SK-N-SH (cell line): ENCODE measurements around the gene PLD6. TPM values are rescaled to one million over a fixed set of nuclear protein-coding genes. Genes with fewer than 3 reads are reported as not detected.

Experiments
- CTCF ChIA-PET: fragments of 300-600, 350-600 bp; formaldehyde crosslinking; extraction: SDS; loops from one replicate; lab custom pipeline; 2021; lab: Yijun Ruan, JAX
- POLR2A ChIA-PET: fragments of 350-600 bp; sonication (Branson Sonifier 250); formaldehyde crosslinking; extraction: SDS; loops from one replicate; lab custom pipeline; 2020; ENCODE audit warnings: antibody characterized with exemption, inconsistent platforms; lab: Yijun Ruan, JAX
- DNase-seq: peaks from one replicate; pipeline ENCODE4 v3.0.0; 2012
- H2AFZ ChIP-seq: fragments of 200-600 bp; sonication (generic); 2 replicates; pipeline ENCODE4 v1.8.1; 2016; ENCODE audit warnings: antibody characterized with exemption, mild to moderate bottlenecking, low read depth
- H3F3A ChIP-seq: fragments of 200-600 bp; sonication (generic); replicated peaks from 2 replicates; pipeline ENCODE3; 2016; ENCODE audit warnings: antibody characterized with exemption, mild to moderate bottlenecking; ENCODE audit not compliant: insufficient read depth
- H3K27ac ChIP-seq, 2 experiments: fragments of 200-500 bp in 1 of 2; fragments of 200-600 bp in 1 of 2; sonication (Bioruptor generic) in 1 of 2; sonication (generic), shearing (Covaris generic) in 1 of 2; 2 replicates each; pipeline versions ENCODE4 v1.5.1 to v1.6.1; 2014 to 2016; ENCODE audit warnings: low read depth in 2 of 2, inconsistent platforms in 1 of 2, low read length in 1 of 2, mild to moderate bottlenecking in 1 of 2, mixed read lengths in 1 of 2
- H3K27me3 ChIP-seq: fragments of 200-600 bp; sonication (generic), shearing (Covaris generic); 2 replicates; pipeline ENCODE4 v1.6.1; 2016; ENCODE audit warnings: mixed run types; ENCODE audit not compliant: insufficient read depth
- H3K36me3 ChIP-seq, 2 experiments: fragments of 200-500 bp in 1 of 2; fragments of 200-600 bp in 1 of 2; sonication (Bioruptor generic) in 1 of 2; sonication (generic) in 1 of 2; replicated peaks in 1 of 2; 2 replicates each; pipeline versions ENCODE3 to v1.5.1; 2014 to 2016; ENCODE audit warnings: low read length in 1 of 2, mild to moderate bottlenecking in 1 of 2; ENCODE audit not compliant: insufficient read depth in 2 of 2, control insufficient read depth in 1 of 2
- H3K4me1 ChIP-seq, 2 experiments: fragments of 200-500 bp in 1 of 2; fragments of 200-600 bp in 1 of 2; sonication (Bioruptor generic) in 1 of 2; sonication (generic), shearing (Covaris generic) in 1 of 2; 2 replicates each; pipeline versions ENCODE4 v1.5.1 to v1.6.1; 2014 to 2016; ENCODE audit warnings: low read depth in 1 of 2, low read length in 1 of 2, mixed run types in 1 of 2; ENCODE audit not compliant: insufficient read depth in 2 of 2, control insufficient read depth in 1 of 2
- H3K4me2 ChIP-seq: fragments of 200-600 bp; sonication (generic), shearing (Covaris generic); 2 replicates; pipeline ENCODE4 v1.6.1; 2017; ENCODE audit warnings: mixed run types
- H3K4me3 ChIP-seq, 2 experiments: fragments of 200-500 bp in 1 of 2; fragments of 200-600 bp in 1 of 2; sonication (Bioruptor generic) in 1 of 2; sonication (generic), shearing (Covaris generic) in 1 of 2; 2 replicates each; pipeline versions ENCODE4 v1.5.1 to v1.8.1; 2014 to 2016; ENCODE audit warnings: low read depth in 2 of 2, inconsistent platforms in 1 of 2, low read length in 1 of 2, mild to moderate bottlenecking in 1 of 2, mixed read lengths in 1 of 2, moderate library complexity in 1 of 2
- H3K79me2 ChIP-seq: fragments of 200-600 bp; sonication (generic); 2 replicates; pipeline ENCODE4 v1.8.1; 2017; ENCODE audit warnings: mild to moderate bottlenecking; ENCODE audit not compliant: insufficient read depth
- H3K9ac ChIP-seq: fragments of 200-600 bp; sonication (generic); 2 replicates; pipeline ENCODE4 v1.6.1; 2017; ENCODE audit warnings: mixed run types
- H3K9me2 ChIP-seq: fragments of 200-600 bp; sonication (generic); 2 replicates; pipeline ENCODE4 v1.6.1; 2017; ENCODE audit warnings: mixed run types
- H3K9me3 ChIP-seq: fragments of 200-600 bp; sonication (generic); 2 replicates; pipeline ENCODE4 v1.6.1; 2017; ENCODE audit warnings: mixed run types, mild to moderate bottlenecking, moderate library complexity
- H4K20me1 ChIP-seq: fragments of 200-600 bp; sonication (generic); 2 replicates; pipeline ENCODE4 v1.6.1; 2017; ENCODE audit warnings: mild to moderate bottlenecking, mixed run types; ENCODE audit not compliant: insufficient read depth
- ELF1 ChIP-seq: IDR thresholded peaks from 2 replicates; pipeline ENCODE4 v1.4.0; 2012
- FOSL2 ChIP-seq: IDR thresholded peaks from 2 replicates; pipeline ENCODE4 v1.4.0; 2012; ENCODE audit warnings: low read depth, mild to moderate bottlenecking, moderate library complexity, borderline replicate concordance
- FOXM1 ChIP-seq: IDR thresholded peaks from 2 replicates; pipeline ENCODE4 v1.4.0; 2012; ENCODE audit warnings: low read depth, mild to moderate bottlenecking
- IRF3 ChIP-seq: fragments of 150-350 bp; IDR thresholded peaks from 2 replicates; pipeline ENCODE4 v1.6.1; 2016; ENCODE audit warnings: mild to moderate bottlenecking, low read depth, low read length
- MXI1 ChIP-seq: IDR thresholded peaks from 2 replicates; pipeline ENCODE4 v1.6.1; 2012; ENCODE audit warnings: mild to moderate bottlenecking, low read depth, low read length, improper control_type of control experiment
- NFIC ChIP-seq: IDR thresholded peaks from 2 replicates; pipeline ENCODE4 v1.4.0; 2012; ENCODE audit warnings: borderline replicate concordance
- NRF1 ChIP-seq: IDR thresholded peaks from 2 replicates; pipeline ENCODE4 v1.6.1; 2012; ENCODE audit warnings: low read depth, mild to moderate bottlenecking, low read length
- POLR2AphosphoS5 ChIP-seq: IDR thresholded peaks from 2 replicates; pipeline ENCODE4 v1.6.1; 2012; ENCODE audit warnings: low read depth, low read length
- RCOR1 ChIP-seq: fragments of 150-350 bp; IDR thresholded peaks from 2 replicates; pipeline ENCODE4 v1.6.1; 2017; ENCODE audit warnings: antibody characterized with exemption, low read length
- RFX5 ChIP-seq: IDR thresholded peaks from 2 replicates; pipeline ENCODE4 v1.6.1; 2012; ENCODE audit warnings: mild to moderate bottlenecking, improper control_type of control experiment, low read length
- SIN3A ChIP-seq: IDR thresholded peaks from 2 replicates; pipeline ENCODE4 v1.6.1; 2012; ENCODE audit warnings: low read depth, mild to moderate bottlenecking, low read length, moderate library complexity, borderline replicate concordance
- SMC3 ChIP-seq: IDR thresholded peaks from 2 replicates; pipeline ENCODE4 v1.6.1; 2012; ENCODE audit warnings: low read depth, low read length, improper control_type of control experiment
- TCF12 ChIP-seq: IDR thresholded peaks from 2 replicates; pipeline ENCODE4 v1.4.0; 2012
- TEAD4 ChIP-seq: IDR thresholded peaks from 2 replicates; pipeline ENCODE4 v1.4.0; 2012; ENCODE audit warnings: mild to moderate bottlenecking, borderline replicate concordance; ENCODE audit not compliant: insufficient read depth
- WGBS: methylation state at CpG from one replicate; pipeline ENCODE4 v1.1.6; 2017; ENCODE audit warnings: low lambda C conversion rate; 5-methylcytosine and 5-hydroxymethylcytosine counted together
- polyA plus RNA-seq, 3 experiments: library from polyadenylated mRNA; depleted of rRNA; stranded (reverse); fragments of >200 nt; gene quantifications; 2 replicates each; pipeline ENCODE4 v1.2.3, GENCODE V29; 2012
- TF ChIP-seq, protein P1 (sequence below): fragments of 200-600 bp; sonication (generic); IDR thresholded peaks from 2 replicates; pipeline ENCODE4 v1.6.1; 2017; ENCODE audit warnings: antibody characterized with exemption, mild to moderate bottlenecking, moderate library complexity
- TF ChIP-seq, protein P2 (sequence below): IDR thresholded peaks from 2 replicates; pipeline ENCODE4 v1.4.0; 2012; ENCODE audit warnings: low read depth, borderline replicate concordance
- TF ChIP-seq, protein P3 (sequence below): IDR thresholded peaks from 2 replicates; pipeline ENCODE4 v1.4.0; 2012; ENCODE audit warnings: low read depth

Gene PLD6
- polyA plus RNA-seq, 1 of the 3 experiments (the other 2 are of a cell fraction) = 3.7 TPM

DNA sequence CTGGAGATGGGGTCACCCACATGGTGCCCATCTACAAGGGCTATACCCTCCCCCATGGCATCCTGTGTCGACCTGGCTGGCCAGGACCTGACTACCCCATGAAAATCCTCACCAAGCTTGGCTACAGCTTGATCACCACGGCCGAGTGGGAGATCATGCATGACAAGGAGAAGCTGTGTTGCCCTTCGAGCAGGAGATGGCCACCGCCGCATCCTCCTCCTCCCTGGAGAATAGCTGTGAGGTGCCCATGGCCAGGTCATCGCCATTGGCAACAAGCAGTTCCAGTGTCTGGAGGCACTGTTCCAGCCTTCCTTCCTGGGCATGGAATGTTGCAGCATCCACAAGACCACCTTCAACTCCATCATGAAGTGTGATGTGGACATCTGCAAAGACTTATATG is 36.1 kb upstream of the PLD6 start (continued):
- no peak for TF ChIP-seq RCOR1
- TF ChIP-seq, protein P1, sequence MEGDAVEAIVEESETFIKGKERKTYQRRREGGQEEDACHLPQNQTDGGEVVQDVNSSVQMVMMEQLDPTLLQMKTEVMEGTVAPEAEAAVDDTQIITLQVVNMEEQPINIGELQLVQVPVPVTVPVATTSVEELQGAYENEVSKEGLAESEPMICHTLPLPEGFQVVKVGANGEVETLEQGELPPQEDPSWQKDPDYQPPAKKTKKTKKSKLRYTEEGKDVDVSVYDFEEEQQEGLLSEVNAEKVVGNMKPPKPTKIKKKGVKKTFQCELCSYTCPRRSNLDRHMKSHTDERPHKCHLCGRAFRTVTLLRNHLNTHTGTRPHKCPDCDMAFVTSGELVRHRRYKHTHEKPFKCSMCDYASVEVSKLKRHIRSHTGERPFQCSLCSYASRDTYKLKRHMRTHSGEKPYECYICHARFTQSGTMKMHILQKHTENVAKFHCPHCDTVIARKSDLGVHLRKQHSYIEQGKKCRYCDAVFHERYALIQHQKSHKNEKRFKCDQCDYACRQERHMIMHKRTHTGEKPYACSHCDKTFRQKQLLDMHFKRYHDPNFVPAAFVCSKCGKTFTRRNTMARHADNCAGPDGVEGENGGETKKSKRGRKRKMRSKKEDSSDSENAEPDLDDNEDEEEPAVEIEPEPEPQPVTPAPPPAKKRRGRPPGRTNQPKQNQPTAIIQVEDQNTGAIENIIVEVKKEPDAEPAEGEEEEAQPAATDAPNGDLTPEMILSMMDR = no peak
- TF ChIP-seq IRF3 = no peak

DNA sequence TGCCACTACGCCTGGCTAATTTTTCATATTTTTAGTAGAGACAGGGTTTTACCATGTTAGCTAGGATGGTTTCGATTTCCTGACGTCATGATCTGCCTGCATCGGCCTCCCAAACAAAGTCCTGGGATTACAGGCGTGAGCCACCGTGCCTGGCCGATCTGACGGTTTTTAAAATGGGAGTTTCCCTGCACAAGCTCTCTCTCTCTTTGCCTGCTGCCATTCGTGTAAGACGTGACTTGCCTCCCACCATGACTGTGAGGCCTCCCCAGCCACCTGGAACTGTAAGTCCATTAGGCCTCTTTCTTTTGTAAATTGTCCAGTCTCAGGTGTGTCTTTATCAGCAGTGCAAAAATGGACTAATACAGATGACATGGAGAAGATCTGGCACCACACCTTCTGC is 35.5 kb upstream of the PLD6 start:
- CTCF ChIA-PET = no interaction called here
- no peak for TF ChIP-seq SIN3A
- H3K9ac ChIP-seq = no peak overlapping the region

GRCh38 chr17:17239832-17240231 is 33.7 kb upstream of the PLD6 start:
- no peak overlapping the region for H3K27ac ChIP-seq
- H3F3A ChIP-seq = no peaks in the 10 kb centered on the region
- POLR2A ChIA-PET = no interaction called here
- H2AFZ ChIP-seq = no peak overlapping the region
- CTCF ChIA-PET = interaction anchor here (1.0 kb wide), 1 partner anchor 31 kb away, joined by 3 read pairs; no protein-coding TSS in a partner anchor
- no peak overlapping the region for H3K4me2 ChIP-seq
- no peaks in the 10 kb centered on the region for H3K27me3 ChIP-seq
- TF ChIP-seq IRF3 = no peak
- no peak for TF ChIP-seq RFX5
- no peak for TF ChIP-seq FOSL2
- no peak for TF ChIP-seq SMC3
- TF ChIP-seq, protein P2, sequence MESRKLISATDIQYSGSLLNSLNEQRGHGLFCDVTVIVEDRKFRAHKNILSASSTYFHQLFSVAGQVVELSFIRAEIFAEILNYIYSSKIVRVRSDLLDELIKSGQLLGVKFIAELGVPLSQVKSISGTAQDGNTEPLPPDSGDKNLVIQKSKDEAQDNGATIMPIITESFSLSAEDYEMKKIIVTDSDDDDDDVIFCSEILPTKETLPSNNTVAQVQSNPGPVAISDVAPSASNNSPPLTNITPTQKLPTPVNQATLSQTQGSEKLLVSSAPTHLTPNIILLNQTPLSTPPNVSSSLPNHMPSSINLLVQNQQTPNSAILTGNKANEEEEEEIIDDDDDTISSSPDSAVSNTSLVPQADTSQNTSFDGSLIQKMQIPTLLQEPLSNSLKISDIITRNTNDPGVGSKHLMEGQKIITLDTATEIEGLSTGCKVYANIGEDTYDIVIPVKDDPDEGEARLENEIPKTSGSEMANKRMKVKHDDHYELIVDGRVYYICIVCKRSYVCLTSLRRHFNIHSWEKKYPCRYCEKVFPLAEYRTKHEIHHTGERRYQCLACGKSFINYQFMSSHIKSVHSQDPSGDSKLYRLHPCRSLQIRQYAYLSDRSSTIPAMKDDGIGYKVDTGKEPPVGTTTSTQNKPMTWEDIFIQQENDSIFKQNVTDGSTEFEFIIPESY = no peak
- TF ChIP-seq TCF12 = no peak
- TF ChIP-seq NRF1 = no peak
- no peak for TF ChIP-seq TEAD4
- TF ChIP-seq FOXM1 = no peak
- TF ChIP-seq NFIC = no peak
- no peak for TF ChIP-seq POLR2AphosphoS5
- TF ChIP-seq ELF1 = no peak
- TF ChIP-seq, protein P3, sequence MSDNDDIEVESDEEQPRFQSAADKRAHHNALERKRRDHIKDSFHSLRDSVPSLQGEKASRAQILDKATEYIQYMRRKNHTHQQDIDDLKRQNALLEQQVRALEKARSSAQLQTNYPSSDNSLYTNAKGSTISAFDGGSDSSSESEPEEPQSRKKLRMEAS = no peak
- TF ChIP-seq, protein P1 = no peak
- TF ChIP-seq MXI1 = no peak
- no peaks in the 10 kb centered on the region for H3K36me3 ChIP-seq
- peaks cover 14% of the 10 kb centered on the region for H4K20me1 ChIP-seq
- H3K9me3 ChIP-seq = no peaks in the 10 kb centered on the region
- WGBS = 80% methylated on average over 1 of the region's 1 CpG
- no peak overlapping the region for H3K4me3 ChIP-seq
- H3K9ac ChIP-seq = no peak overlapping the region
- no peaks in the 10 kb centered on the region for H3K9me2 ChIP-seq
- peaks cover 4 to 12% of the 10 kb centered on the region in 2 experiments; a peak in 3 of 4 replicates for H3K4me1 ChIP-seq
- DNase-seq = no peak
- H3K79me2 ChIP-seq = peaks cover 21% of the 10 kb centered on the region

More for the DNA sequence above, 35.5 kb upstream of the PLD6 start:
- no peaks in the 10 kb centered on the region for H3K9me2 ChIP-seq
- H3F3A ChIP-seq = peaks cover 1% of the 10 kb centered on the region
- no peak overlapping the region for H3K27ac ChIP-seq
- no peak overlapping the region for H3K4me2 ChIP-seq
- H3K9me3 ChIP-seq = no peaks in the 10 kb centered on the region
- H3K4me1 ChIP-seq = no peaks in the 10 kb centered on the region
- POLR2A ChIA-PET = no interaction called here
- WGBS = 81% methylated on average over 10 of the region's 10 CpGs
- no peaks in the 10 kb centered on the region for H3K27me3 ChIP-seq
- peaks cover 5 to 9% of the 10 kb centered on the region in 2 experiments for H3K36me3 ChIP-seq
- peaks cover 3% of the 10 kb centered on the region for H3K79me2 ChIP-seq
- no peak overlapping the region for H2AFZ ChIP-seq
- no peak overlapping the region for H3K4me3 ChIP-seq
- no peaks in the 10 kb centered on the region for H4K20me1 ChIP-seq
- DNase-seq = no peak
